ENCODE results near the gene CACNA2D2.

- TF ChIP-seq CTCF (IDR thresholded peaks at IDR 0.05) (no peak), EZH2 (IDR thresholded peaks at IDR 0.05) (no peak)
Observed at GRCh38 chr3:50433954-50434353, 69.5 kb downstream of the CACNA2D2 start.

Data from neural progenitor cell (in vitro differentiated cells).